PC-9 (cell line): Measurements from ENCODE around the gene CHDH.

Experiments used
- EZH2 ChIP-seq: fragments of 200-600 bp; sonication (generic); IDR thresholded peaks from 2 replicates; pipeline ENCODE4 v1.8.0; 2017; ENCODE audit warnings: antibody characterized with exemption, low read depth
- TF ChIP-seq, protein P1 (sequence below): fragments of 200-600 bp; sonication (generic); conservative IDR thresholded peaks from 2 replicates; pipeline ENCODE4 v1.6.1; 2017; ENCODE audit warnings: mixed run types, antibody characterized with exemption, mild to moderate bottlenecking, moderate library complexity

DNA sequence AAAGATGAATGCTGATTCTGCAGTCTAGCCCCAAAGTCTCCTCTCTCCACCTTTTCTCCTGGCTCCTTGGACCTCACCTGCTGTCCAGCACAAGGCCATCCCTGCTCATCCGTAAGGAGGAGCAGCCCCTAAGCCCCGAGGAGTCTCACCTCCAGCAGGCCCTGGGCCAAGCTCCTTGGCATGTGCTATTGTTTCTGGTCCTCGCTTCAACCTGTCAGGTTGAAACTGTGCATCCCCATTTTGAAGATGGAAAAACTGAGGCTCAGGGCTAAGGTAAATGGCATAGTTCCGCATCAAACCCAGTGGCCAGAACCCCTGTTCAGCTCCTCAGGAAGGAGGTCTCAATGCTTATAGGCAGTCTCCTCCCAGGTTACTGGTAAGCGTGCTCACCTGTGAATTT, 26.1 kb downstream of the CHDH start:
- TF ChIP-seq, protein P1, sequence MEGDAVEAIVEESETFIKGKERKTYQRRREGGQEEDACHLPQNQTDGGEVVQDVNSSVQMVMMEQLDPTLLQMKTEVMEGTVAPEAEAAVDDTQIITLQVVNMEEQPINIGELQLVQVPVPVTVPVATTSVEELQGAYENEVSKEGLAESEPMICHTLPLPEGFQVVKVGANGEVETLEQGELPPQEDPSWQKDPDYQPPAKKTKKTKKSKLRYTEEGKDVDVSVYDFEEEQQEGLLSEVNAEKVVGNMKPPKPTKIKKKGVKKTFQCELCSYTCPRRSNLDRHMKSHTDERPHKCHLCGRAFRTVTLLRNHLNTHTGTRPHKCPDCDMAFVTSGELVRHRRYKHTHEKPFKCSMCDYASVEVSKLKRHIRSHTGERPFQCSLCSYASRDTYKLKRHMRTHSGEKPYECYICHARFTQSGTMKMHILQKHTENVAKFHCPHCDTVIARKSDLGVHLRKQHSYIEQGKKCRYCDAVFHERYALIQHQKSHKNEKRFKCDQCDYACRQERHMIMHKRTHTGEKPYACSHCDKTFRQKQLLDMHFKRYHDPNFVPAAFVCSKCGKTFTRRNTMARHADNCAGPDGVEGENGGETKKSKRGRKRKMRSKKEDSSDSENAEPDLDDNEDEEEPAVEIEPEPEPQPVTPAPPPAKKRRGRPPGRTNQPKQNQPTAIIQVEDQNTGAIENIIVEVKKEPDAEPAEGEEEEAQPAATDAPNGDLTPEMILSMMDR = no peak
- no peak for TF ChIP-seq EZH2
